HG03159 (cell line): ENCODE data around the gene CDKN1C.

Source experiments
- ATAC-seq: cut with Tn5 transposase; IDR thresholded peaks from one replicate; pipeline ENCODE4 v1.9.1; 2021; ENCODE audit warnings: mild to moderate bottlenecking, moderate library complexity; ENCODE audit not compliant: unreplicated experiment

CDKN1C gene

DNA sequence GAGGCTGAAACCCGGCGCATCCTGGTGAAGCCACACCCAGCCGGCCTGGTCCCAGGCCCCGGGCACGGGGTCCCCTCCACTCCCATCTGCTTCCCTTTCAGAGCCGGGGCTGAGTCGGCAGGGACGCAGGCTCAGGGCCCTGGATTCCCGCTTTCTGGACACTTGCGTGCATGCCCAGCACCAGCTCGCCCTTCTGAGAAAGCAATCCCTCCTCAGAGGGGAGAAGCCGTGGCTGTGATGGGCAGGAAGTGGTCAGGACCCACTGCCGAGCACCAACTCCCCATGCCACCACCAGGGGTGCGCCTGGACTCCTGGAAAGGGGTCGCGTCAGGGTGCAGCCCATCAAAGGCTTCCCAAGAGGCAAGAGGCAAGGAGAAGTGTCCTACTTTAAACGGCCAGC lies 15.1 kb downstream of the CDKN1C start:
- no peak for ATAC-seq

DNA sequence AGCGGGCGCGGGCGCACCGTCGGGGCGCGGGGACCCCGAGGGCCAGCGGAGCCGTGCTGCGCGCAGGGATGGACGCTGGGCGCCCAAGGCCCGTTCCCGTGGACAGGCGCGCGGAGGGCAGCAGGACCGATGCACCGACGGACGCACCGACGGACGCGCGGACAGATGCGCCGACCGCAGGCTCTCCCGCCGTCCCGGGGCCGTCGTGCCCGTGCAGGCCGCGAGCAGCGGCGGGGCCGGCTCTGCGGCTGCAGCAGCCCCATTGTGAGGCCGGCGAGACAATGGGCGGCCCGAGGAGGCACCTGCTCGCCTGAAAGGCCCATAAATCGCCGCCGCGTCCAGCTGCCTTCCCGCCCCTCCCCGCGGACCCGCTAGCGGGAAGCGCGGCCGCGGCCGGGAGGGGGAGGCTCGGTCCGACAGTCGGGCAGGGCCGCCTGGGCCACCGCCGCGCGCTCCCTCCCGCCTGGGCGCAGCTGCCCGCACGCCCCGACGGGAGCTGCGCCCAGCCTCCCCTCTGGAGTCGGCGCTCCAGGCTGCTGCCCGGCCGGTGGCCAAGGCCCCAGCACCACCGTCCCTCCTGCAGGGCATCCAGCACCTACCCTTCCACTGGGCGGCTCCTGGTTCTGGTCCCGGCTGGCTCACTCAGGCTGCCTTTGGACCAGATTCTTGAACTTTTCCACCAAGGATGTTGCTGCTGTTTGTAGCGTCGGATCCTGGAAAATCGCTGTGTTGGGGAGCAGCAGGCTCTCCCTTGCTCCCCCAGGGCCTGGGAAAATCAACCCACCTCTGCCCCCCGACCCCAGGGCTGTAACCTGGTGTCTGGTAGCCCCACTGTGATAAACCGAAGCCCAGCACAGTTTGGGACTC lies 15.8 kb downstream of the CDKN1C start:
- no peak for ATAC-seq

DNA sequence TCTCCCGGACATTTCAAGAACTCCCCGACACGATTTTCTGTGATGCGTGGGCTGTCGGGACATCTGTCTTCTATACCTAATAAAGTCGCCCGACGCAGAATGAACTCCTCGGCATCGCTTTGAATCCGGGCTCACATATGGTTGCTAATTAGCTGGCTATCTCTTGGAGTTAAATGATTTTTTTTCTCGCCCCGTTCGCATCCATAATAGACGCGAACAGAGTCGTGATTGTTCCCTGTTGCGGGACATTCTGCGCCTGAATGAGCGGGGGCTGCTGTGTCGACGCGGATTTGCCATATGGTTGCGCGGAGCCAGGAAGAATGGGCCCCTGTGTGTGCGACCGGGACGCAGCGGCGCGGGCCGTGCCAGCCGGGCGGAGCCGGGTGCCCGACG lies 16.4 kb downstream of the CDKN1C start:
- ATAC-seq = no peak

DNA sequence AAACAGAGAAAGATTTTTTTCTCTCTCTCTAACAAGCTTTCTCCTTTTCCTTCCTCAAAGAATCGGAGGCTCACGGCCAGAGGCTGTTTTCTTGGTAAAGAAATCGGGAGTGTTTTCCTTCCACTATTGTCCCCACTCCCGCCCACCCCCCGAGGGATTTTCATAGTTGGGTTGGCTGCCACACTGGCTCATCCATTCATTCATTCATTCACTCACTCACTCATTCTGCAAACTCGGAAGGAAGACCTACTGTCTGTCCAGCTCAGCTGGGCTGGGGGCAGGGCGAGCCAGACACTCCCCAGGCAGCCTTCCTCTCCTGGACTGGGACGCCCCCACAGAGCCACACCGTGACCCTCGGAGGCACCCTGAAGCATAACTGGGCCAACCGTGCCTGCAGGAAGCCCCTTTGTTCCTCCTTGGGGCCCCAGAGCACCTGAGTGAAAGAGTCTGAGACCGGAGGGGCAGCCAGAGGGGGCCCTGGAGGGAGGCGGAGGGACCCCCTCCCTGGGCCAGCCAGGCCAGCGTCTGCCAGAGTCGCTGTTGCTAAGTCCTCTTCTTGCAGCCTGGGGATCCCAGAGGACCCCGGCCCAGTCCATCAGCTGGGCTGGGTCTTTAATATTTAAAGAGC lies 17.0 kb downstream of the CDKN1C start:
- no peak for ATAC-seq

DNA sequence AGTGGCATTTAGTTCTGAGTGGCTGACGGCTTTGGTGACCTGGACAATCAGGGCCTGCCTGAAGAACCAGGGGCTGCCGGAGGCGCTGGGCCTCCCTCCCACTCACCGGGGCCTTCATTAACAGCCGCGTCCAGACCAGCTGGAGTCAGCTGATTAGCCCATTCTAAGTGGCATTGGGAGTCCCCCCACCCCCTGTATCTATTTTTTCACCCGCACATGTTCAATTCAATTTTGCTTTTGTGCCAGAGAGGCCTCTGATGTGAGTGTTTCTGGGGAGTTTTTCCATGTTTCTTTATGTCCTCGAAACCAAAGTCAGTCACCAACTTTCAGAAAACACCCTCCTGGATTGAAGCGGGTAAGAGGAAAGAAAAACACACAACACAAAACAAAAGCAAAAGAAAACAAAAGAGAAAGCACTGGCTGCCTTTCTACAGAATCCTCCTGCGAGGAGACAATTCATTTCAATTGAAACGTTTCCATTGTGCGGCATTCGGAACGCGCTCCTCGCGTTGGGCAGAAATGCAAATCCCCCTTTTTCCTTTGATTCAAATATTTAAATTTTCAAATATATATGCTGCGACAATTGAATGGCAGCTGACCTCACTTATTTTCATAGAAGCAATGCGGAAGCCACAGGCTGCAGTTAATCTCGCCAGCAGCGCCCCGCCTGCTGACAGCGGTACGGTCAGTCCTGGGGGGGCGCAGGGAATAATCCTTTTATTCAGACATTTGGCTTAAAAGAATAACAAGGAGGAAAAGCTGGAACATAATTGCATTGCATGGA lies 17.7 kb downstream of the CDKN1C start:
- ATAC-seq = no peak

DNA sequence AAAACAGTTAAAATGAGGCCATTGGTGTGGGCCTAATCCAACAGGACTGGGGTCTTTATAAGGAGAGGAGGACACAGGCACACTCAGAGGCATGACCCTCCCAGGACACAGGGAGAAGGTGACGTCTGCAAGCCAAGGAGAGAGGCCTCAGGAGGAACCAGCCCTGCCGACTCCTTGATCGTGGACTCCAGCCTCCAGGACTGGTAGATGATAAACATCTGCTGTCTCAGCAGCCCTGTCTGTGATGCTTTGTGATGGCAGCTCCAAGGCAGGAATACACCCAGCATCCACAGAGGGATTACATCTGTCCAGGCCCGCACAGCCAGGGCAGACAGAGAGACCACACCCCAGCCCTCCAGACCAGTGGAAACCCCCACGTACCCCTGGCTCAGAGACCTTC lies 18.4 kb downstream of the CDKN1C start:
- ATAC-seq = no peak

DNA sequence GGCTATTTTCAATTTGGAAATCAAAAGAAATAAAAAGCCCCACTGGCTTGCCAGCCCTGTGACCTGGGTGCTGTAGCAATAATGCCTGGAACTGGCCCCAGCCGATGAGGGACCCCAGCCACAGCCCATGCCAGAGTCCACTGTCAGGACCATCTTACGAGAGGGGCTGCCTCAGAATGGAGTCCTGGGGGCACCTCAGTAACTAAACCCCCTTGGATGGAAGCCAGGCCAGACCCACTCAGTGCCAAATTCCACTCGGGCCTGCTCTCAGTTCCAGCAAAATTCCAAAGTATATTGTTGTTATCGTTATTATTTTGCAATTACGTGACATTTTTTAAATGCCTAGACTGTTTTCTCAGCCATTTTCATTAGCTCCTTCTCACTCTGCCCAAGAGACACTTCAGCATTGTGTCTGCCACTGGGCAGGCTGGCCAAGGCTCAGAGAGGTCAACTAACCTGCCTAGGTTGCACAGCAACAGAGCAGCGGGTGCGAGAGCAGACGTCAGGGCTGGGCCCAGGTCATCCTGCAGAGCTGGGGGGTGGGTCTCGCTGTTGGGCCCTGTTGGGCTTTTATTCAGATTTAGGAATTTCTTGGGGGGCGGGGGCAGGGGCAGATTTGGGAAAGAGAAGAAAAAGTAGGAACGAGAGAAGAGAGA lies 19.5 kb downstream of the CDKN1C start:
- no peak for ATAC-seq

DNA sequence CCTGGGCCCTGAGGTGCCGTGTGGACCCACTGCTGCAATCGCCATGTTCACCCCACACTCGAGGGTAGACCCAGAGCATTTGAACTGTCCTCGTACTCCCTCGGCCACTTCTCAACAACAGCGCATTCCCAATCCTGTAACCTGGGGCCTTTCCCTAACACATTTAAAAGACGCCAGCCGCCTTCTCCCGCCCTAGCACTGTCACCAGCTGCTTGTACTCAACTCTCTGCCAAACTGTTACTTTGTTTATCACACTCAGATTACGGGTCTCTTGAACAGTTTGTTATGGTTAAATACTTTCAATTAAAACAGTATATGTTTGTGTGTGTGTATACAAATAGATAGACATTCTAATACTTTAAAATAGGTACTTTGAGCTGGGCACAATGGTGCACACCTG lies 20.7 kb downstream of the CDKN1C start:
- no peak for ATAC-seq

DNA sequence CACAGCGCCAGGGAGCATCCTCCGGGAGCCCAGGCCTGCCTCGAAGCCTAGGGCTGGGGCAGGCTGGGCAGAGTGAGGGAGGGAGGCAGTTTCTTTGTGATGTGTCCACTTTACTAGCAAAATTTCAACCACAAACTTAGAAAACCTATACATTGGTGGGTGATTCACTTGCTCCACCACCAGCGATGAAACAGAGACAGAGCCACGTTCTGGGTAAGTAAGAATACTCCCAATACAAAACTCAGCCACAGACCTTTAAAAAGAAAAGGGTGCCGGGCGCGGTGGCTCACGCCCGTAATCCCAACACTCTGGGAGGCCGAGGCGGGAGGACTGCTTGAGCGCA lies 22.3 kb downstream of the CDKN1C start:
- no peak for ATAC-seq

DNA sequence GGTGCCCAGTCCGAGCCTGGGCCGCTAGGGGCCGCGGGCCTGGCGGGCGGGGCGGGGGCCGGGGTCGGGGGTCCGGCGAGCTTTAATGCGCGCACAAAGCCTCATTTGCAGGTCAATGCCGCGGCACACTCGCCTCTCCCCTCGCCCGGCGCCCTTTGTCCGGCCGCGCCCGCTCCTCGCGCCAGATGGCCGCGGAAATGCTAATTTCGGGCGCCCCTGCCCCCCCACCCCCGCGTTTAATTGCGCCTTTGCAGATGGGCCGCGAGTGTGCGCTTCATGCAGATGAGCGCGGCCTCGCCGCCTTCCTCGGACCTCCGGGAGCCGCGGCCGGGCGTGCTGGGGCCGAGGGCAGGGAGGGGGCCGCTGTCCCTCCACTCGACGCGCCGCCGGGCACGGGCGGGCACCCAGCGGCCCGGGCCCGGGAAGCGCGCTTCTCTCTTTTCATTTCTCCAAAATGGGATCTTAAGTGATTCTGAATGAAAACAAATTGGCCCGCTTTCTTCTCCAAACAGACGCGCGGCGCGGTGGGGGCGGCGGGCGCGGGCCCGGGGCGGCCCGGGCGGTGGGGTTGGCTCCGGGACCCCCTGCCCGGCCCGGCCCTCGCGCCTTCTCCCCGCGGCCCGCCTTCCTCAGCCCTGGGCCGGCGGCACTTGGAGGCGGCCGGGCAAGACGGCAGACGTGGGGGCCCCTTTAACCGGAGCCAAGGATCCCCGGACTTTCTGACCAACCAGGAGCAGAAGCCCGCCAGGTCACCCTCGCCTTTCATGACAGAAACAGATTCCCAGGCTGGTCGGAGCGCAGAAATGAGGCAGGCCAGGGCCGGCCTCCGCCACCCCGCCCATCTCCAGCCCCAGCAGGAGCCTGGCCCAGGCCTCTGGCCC lies 22.9 kb downstream of the CDKN1C start:
- no peak for ATAC-seq

DNA sequence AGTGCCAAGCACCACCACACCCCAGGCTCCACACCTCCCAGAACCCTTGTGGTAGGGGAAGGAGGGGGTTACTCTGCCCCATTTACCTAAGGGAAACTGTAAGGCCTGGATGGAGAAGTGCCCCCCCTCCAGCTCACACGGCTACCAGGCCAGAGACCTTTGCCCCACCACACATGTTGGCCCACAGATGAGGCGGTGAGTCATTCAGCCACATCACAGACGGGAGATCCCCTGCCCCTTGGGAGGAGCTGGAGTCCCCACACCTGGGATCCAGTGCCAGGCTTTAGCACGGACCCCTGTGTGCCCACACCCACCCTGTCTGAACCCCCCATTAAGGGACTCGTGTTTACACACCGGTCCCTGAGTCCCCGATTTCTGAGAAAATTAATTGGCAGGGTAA lies 24.9 kb downstream of the CDKN1C start:
- no peak for ATAC-seq

DNA sequence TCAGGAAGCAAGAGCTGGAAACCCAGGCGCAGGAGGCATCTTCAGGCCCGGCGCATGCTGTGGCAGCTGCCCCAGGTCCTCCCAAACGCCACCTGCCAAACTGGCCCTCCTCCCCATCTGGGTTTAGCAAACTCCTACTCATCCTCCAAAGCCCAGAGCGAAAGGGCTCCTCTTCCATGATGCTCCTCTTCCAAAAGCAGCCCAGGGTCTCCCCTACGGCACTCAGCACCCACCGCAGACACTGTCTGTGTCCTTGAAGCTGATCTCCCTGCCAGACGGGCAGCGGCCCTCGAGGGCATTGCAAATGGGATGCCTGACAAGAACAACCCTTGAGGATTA lies 25.9 kb downstream of the CDKN1C start:
- ATAC-seq = no peak

DNA sequence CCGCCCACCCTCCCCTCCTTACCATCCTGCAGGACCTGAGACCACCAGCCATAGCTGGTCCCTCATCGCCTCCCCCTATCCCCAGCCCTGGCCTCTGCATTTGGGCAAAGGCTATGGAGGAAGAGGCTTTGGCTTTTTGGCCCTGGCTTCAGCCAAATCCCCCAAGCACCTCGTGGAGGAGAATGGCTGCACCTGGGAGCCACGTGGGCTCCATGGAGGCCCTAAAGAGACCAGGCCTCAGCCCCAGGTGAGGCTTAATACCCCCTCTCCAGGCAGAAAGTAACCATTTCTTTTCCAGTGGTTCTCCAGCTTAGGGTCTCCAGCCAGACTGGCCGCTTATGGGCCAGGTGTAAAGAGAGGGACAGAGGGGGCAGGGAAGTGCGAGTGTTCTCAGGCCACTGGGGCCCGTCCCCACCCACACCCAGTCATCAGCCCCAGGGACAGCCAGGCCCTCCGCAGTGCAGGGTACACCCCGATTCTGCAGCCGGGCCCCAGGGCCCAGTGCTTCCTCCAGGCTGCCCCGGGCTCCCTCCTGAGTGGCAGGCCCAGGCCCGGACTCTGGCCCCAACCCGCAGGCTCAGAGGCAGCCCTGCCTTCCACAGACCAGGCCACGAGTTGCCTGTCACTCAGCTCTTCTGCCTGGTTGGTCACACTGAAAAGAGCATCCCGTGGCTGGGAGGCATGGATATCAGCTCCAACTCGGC lies 26.4 kb downstream of the CDKN1C start:
- ATAC-seq = no peak

DNA sequence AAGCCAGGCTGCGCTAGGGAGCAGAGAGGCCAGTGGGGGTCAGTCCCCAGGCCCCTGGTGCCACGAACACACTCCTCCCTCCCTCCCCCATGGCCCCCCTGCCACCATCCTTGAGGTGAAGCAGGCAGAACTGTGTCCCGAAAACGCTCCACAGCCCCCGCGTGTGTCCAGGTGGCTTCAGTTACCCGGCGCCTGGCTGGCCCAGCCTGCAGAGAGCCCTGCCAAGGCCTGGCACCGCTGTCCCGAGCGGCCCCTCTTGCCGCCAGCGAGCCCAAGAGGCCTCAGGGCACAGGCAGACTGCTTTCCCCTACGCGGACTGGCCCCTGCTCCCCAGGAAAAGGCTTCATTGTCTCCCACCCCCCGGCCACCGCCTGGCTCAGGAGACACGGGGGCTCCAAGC lies 27.7 kb downstream of the CDKN1C start:
- ATAC-seq = no peak

DNA sequence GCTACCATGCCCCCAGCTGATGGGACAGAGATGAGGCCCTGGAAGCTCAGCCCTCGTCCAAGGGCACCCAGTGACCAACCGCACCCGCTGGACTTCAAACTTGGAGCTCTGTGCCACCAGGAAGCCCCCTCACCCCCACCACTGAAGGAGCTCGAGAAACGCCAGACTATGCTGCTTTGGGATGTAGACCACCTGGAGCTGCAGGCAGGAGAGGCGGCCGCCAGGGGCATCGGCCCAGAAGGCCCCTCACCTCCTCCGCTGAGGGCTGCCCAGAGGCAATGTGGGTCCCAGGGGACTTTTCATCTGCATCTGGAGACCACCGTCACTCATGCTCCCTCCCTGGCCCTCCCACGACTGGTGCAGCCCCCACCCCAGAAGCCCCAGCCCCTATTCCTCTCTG lies 28.3 kb downstream of the CDKN1C start:
- ATAC-seq = no peak

DNA sequence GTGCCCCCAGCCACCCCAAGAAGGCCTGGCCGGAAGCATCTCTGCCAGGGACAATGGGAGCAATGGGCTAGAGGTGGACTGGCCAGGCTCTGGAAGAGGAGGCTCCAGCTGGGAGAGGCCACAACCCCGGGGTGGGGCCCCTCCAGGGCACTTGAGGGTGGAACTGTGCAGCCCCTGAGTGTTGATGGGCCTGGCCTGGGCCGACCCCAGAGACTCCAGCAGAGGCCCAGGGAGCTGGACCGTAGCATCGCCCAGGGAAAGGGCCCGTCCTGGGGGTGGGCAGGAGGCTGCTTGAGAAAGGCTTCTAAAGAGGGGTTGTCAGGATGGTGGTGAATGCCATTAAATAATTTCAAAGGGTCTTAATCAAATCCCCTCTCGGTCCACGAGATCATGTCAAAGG lies 30.4 kb downstream of the CDKN1C start:
- no peak for ATAC-seq

DNA sequence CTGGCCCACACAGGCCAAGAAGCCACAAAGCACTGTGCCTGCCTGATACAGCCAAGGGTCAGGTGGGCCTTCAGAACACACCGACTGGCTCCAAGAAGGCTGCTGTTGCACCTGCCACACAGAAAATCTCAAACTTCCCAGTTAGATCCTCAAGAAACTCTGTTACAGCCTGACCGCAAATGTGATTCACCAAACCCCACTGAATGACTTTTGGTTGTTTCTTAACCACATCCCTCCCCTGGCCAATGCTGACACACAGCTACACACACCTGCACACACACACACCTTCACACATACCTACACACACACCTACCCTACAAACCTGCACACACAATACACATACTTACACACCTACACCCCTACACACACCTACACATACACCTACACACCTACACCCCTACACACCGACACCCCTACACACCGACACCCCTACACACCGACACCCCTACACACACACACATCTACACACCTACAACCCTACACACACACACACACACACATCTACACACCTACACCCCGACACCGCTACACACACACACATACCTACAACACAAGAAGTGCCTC lies 31.5 kb downstream of the CDKN1C start:
- no peak for ATAC-seq

DNA sequence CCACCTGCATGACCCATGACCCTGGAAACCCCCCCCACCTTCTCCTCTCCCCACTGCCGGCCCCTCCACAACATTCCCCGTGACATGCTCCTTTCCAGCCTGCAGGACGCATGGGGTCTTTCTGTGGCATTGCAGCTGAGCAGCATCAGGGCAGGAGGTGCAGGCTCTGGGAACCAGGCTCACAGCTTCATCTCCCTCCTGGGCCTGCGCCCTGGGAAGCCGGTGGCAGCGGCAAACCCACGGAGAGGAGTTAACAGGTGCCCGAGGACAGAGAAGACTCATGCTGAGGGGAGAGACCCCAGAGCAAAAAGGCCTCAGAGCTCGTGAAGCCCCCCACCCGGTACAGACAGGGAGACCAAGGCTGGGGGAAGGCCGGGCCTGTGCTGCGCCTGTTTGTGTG lies 32.2 kb downstream of the CDKN1C start:
- ATAC-seq = no peak

DNA sequence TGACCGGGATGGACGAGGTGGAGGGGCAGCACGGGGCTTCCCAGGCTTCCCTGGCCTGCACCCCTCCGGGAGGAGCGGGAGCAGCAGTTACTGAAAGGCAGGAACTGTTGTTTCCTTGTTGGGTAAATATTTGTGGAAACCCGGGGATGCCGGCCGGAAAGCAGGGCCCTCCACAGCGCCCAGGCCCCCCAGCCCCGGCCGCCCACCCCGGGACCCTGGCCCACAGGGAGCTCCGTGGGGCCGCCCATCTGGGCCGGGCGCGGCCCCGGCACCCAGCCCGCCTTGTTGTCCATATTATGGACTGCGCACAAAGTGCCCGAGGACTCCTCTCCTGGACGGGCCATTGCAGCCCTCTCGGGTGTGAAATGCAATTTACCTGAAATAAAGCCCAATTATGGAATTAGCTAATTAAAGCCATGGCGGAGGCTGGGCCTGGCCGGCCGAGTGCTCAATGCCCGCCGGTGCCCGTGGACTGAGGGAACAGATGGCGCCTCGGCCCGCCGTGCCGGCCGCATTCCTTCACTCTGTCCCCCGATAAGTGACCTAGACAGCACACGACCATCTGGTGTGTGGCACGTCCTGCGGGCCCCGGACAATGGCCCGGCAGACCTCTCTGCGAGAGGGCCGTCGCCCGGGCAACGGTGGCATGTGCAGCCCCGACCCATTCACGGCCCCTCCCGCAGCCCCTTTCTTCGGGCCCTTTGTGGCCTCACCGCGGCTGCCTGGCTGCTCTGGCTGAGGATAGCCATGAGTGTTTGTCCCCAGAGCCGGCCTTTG lies 35.4 kb downstream of the CDKN1C start:
- ATAC-seq = no peak
